Karpas-422 (cell line): ENCODE data around the gene STK4. TPM values are rescaled to one million over a fixed set of nuclear protein-coding genes. Genes with fewer than 3 reads are reported as not detected.

Experiments used
- DNase-seq: peaks from one replicate; pipeline ENCODE4 v3.0.0-alpha.2; 2015
- H2AFZ ChIP-seq: fragments of 200-600 bp; sonication (generic); 2 replicates; pipeline ENCODE4 v1.6.1; 2014; ENCODE audit warnings: antibody characterized with exemption, low read length, mixed read lengths
- H3K27ac ChIP-seq: fragments of 200-600 bp; sonication (generic); 2 replicates; pipeline ENCODE4 v1.5.1; 2014; ENCODE audit warnings: mild to moderate bottlenecking, low read length, moderate library complexity
- H3K27me3 ChIP-seq: fragments of 200-600 bp; sonication (generic); 2 replicates; pipeline ENCODE4 v1.6.1; 2014; ENCODE audit warnings: low read length, mixed read lengths
- H3K36me3 ChIP-seq: fragments of 200-600 bp; sonication (generic); 2 replicates; pipeline ENCODE4 v1.6.1; 2014; ENCODE audit warnings: low read length, mixed read lengths; ENCODE audit not compliant: insufficient read depth
- H3K4me1 ChIP-seq: fragments of 200-600 bp; sonication (generic); 2 replicates; pipeline ENCODE4 v1.6.1; 2014; ENCODE audit warnings: mild to moderate bottlenecking, low read length, mixed read lengths
- H3K4me2 ChIP-seq: fragments of 200-600 bp; sonication (generic); 2 replicates; pipeline ENCODE4 v1.6.1; 2014; ENCODE audit warnings: low read length, low read depth, mild to moderate bottlenecking; ENCODE audit not compliant: poor library complexity, severe bottlenecking
- H3K4me3 ChIP-seq: fragments of 200-600 bp; sonication (generic); 2 replicates; pipeline ENCODE4 v1.5.1; 2014; ENCODE audit warnings: mild to moderate bottlenecking, antibody characterized with exemption, low read length, mixed read lengths
- H3K79me2 ChIP-seq: fragments of 200-600 bp; sonication (generic); 2 replicates; pipeline ENCODE4 v1.6.1; 2014; ENCODE audit warnings: mild to moderate bottlenecking, low read length, mixed read lengths
- H3K9ac ChIP-seq: fragments of 200-600 bp; sonication (generic); 2 replicates; pipeline ENCODE4 v1.6.0; 2014; ENCODE audit warnings: low read length
- H3K9me2 ChIP-seq: fragments of 200-600 bp; sonication (generic), shearing (Covaris generic); replicated peaks from 2 replicates; pipeline ENCODE4 v1.6.0; 2014; ENCODE audit warnings: mild to moderate bottlenecking, low read length, moderate library complexity; ENCODE audit not compliant: insufficient read depth
- H3K9me3 ChIP-seq: fragments of 300-700, 200-600 bp; sonication (generic); 2 replicates; pipeline ENCODE4 v1.6.1; 2014; ENCODE audit warnings: low read length, mixed read lengths
- H4K20me1 ChIP-seq: fragments of 200-600 bp; sonication (generic); 2 replicates; pipeline ENCODE4 v1.6.1; 2014; ENCODE audit warnings: mild to moderate bottlenecking, antibody characterized with exemption, low read length, low read depth; ENCODE audit not compliant: insufficient read depth
- total RNA-seq: library from RNA; depleted of rRNA; stranded (reverse); fragments of >200 nt; shearing (Covaris generic); gene quantifications from 2 replicates; pipeline ENCODE4 v1.2.3, GENCODE V29; 2014; ENCODE audit warnings: low replicate concordance

STK4 gene
- total RNA-seq, 1 experiment from 2014 or later: 89.0 TPM

DNA sequence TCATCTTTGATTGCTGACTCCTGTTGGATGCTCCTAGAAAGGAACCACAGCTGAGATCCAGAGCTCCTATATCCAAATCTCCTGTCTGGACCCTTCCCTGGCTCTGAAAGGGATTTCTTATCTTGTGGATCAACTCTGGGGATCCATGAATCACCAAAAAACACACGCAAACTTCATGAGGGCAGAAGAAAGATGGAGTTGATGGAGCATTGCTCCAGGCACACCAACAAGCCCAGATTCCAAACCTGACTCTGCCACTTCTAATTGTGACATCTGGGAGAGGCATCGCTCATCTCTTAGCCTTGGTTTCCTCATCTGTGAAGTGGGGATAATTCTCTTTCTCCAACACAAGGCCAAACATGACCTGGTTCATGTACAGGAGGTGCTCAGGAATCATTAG, 127.9 kb downstream of the STK4 start:
- Histone ChIP-seq H3K4me2 (no peak overlapping the region), H3K9me3 (no peaks in the 10 kb centered on the region)

DNA sequence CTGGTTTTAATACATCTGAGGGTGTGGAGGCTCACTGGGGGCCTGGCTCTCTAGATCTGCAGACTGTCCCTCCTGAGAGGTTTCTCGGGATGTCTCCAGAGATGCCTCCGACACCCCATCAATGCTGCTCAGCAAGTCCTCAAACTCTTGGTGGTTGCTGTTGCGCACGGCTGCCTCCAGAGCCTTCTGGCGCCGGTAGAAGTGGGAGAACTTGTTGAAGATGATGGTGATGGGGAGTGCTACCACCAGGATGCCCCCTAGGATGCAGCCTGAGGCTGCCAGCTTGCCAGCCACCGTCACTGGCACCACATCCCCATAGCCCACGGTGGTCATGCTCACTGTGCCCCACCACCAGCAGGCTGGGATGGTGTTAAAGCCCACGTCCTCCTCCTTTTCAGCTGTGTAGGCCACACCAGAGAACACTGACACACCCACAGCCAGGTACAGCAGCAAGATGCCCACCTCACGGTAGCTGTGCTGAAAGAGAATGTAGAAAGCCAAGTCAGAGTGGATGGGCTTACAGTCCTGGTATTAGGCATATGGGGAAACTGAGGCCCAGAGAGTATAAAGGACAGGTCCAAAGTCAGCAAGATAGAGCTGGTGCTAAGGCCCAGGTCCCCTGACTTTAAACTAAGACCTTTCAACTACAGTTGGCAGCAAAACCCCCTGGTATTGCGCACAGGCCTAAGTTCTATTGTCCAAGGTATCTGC, 128.7 kb downstream of the STK4 start:
- Histone ChIP-seq H2AFZ (no peak overlapping the region), H3K36me3 (peaks cover 9% of the 10 kb centered on the region; the same call in 1 of the 2 replicates), H3K4me2 (no peak overlapping the region), H3K9me2 (no peaks in the 10 kb centered on the region), H3K4me1 (peaks cover 4% of the 10 kb centered on the region; the same call in 1 of the 2 replicates), H3K27me3 (no peaks in the 10 kb centered on the region), H3K9ac (no peak overlapping the region), H3K4me3 (no peak overlapping the region), H3K27ac (no peak overlapping the region), H3K9me3 (no peaks in the 10 kb centered on the region), H4K20me1 (no peaks in the 10 kb centered on the region), H3K79me2 (no peaks in the 10 kb centered on the region)
- no peak for DNase-seq

More for the DNA sequence above, 127.9 kb downstream of the STK4 start:
- Histone ChIP-seq H3K36me3 (peaks cover 16% of the 10 kb centered on the region; the same call in 1 of the 2 replicates), H3K79me2 (no peaks in the 10 kb centered on the region), H2AFZ (no peak overlapping the region), H3K27me3 (no peaks in the 10 kb centered on the region), H4K20me1 (no peaks in the 10 kb centered on the region), H3K9me2 (no peaks in the 10 kb centered on the region), H3K27ac (no peak overlapping the region), H3K4me1 (peaks cover 4% of the 10 kb centered on the region; the same call in 1 of the 2 replicates), H3K9ac (no peak overlapping the region), H3K4me3 (no peak overlapping the region)
- no peak for DNase-seq

DNA sequence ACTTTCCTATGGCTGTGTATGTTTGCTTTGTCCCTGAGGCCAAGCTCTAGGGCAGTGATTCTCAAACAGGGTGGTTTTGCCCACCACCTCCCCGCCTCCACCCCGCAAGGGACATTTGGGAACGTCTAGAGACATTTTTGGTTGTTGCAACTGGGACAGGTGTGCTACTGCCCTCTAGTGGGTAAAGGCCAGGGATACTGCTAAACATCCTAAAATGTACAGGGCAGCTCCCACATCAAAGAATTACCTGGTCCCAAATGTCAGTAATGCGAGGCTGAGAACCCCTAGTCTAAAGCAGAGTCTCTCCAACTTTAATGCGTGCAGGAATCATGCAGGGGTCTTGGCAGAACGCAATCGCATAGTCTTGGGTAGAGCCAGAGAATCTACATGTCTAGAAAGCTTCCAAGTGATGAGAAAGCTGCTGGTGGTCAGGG, 129.5 kb downstream of the STK4 start:
- H3K9me2 ChIP-seq: no peaks in the 10 kb centered on the region
- no peaks in the 10 kb centered on the region for H3K9me3 ChIP-seq
- no peak overlapping the region for H2AFZ ChIP-seq
- H3K4me1 ChIP-seq: peaks cover 4% of the 10 kb centered on the region; the same call in 1 of the 2 replicates
- no peaks in the 10 kb centered on the region for H4K20me1 ChIP-seq
- no peak overlapping the region for H3K27ac ChIP-seq
- H3K4me2 ChIP-seq: no peak overlapping the region
- no peaks in the 10 kb centered on the region for H3K79me2 ChIP-seq
- no peaks in the 10 kb centered on the region for H3K27me3 ChIP-seq
- H3K4me3 ChIP-seq: no peak overlapping the region
- H3K36me3 ChIP-seq: peaks cover under 1% of the 10 kb centered on the region; the same call in 1 of the 2 replicates
- H3K9ac ChIP-seq: no peak overlapping the region
- peak; percentile 86 for DNase-seq

DNA sequence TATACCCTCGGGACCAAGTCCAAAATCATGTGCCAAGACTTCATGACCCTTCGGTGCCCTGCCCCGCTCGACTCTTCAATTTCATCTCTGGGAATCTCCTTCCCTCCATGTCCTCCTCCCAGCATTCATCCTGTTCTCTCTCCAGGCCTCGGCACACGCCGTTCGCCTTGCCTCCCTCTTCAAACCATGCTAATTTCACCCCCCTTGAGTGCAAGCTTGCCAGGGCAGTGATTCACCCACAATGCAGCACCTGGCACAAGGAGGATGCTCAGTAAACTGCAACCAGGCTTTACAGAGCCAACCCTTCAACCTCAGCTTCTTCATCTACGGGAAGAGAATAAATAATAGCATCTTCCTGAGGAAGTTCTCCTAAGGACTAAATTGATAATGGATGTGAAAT, 130.5 kb downstream of the STK4 start:
- DNase-seq: no peak
- Histone ChIP-seq H3K27ac (no peak overlapping the region), H4K20me1 (no peaks in the 10 kb centered on the region), H3K36me3 (no peaks in the 10 kb centered on the region), H3K4me2 (no peak overlapping the region), H3K4me1 (peaks cover 4% of the 10 kb centered on the region; the same call in 1 of the 2 replicates), H3K9me2 (no peaks in the 10 kb centered on the region), H3K9ac (no peak overlapping the region), H3K27me3 (no peaks in the 10 kb centered on the region), H3K79me2 (no peaks in the 10 kb centered on the region), H3K4me3 (no peak overlapping the region), H3K9me3 (no peaks in the 10 kb centered on the region), H2AFZ (no peak overlapping the region)

DNA sequence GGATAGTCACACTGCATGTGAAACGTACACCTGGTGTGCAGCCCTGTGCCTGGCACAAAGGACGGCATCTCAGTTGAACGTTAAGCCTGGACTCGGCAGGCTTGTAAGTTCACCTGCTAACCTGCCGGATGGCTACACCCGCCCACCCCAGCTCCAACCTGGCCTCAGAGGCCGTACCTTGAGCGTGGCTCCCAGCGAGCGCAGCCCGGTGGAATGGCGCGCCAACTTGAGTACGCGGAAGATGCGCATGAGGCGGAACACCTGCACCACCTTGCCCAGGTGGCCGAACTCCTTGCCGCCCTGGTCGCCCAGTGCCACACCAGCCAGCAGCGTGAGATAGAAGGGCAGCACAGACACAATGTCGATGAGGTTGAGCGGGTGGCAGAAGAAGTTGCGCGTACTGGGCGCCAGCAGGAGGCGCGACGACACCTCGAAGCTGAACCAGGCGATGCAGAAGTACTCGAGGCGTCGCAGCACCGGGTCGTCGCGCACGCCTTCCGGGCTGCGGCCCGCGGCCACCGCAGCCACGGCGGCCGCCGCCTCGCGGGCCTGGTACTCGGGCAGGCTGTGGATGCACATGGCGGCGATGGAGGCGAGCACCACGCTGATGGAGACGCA, 131.3 kb downstream of the STK4 start:
- H3K36me3 ChIP-seq: no peaks in the 10 kb centered on the region
- H3K27me3 ChIP-seq: no peaks in the 10 kb centered on the region
- H3K79me2 ChIP-seq: no peaks in the 10 kb centered on the region
- H3K9me3 ChIP-seq: no peaks in the 10 kb centered on the region
- H3K9ac ChIP-seq: no peak overlapping the region
- no peak overlapping the region for H3K4me2 ChIP-seq
- no peak overlapping the region for H3K4me3 ChIP-seq
- DNase-seq: no peak
- no peak overlapping the region for H2AFZ ChIP-seq
- peaks cover 4% of the 10 kb centered on the region; the same call in 1 of the 2 replicates for H3K4me1 ChIP-seq
- H4K20me1 ChIP-seq: no peaks in the 10 kb centered on the region
- H3K9me2 ChIP-seq: no peaks in the 10 kb centered on the region
- H3K27ac ChIP-seq: no peak overlapping the region

DNA sequence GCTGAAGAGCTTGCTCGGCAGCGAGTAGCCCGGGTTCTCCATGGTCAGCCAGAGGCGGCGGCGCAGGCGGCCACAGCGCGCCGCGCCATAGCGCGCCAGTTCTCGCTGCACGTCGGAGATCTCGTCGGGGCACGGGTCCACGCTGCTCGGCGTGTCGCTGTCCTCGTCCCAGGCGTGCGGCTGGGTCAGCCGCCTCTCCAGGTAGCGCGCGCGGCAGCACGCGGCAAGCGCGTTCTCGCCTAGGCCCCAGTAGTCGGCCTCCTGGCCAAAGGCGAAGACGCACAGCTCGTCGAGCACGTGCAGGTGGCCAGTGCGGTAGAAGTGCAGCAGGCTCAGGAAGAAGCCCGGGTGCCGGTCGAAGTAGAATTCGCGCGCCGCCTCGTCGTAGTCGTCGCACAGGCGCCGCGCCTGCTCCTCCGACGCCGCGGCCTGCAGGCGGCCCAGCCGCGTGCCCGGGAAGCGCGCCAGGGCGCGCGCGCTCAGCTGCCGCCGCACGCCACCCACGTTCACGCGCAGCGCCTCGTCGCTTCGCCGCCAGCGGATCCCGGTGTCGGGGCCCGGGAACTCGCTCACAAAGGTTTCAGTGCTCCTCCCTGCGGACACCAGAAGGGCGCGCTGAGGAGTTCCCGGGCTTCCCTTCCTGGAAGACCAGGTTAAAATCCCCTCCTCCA, 131.9 kb downstream of the STK4 start:
- Histone ChIP-seq H3K9me3 (no peaks in the 10 kb centered on the region), H3K79me2 (no peaks in the 10 kb centered on the region), H3K36me3 (no peaks in the 10 kb centered on the region), H3K9me2 (no peaks in the 10 kb centered on the region), H2AFZ (no peak overlapping the region), H3K27ac (no peak overlapping the region), H3K9ac (no peak overlapping the region), H3K27me3 (no peaks in the 10 kb centered on the region), H3K4me1 (peaks cover 4% of the 10 kb centered on the region; the same call in 1 of the 2 replicates), H4K20me1 (no peaks in the 10 kb centered on the region), H3K4me3 (no peak overlapping the region), H3K4me2 (no peak overlapping the region)
- no peak for DNase-seq

DNA sequence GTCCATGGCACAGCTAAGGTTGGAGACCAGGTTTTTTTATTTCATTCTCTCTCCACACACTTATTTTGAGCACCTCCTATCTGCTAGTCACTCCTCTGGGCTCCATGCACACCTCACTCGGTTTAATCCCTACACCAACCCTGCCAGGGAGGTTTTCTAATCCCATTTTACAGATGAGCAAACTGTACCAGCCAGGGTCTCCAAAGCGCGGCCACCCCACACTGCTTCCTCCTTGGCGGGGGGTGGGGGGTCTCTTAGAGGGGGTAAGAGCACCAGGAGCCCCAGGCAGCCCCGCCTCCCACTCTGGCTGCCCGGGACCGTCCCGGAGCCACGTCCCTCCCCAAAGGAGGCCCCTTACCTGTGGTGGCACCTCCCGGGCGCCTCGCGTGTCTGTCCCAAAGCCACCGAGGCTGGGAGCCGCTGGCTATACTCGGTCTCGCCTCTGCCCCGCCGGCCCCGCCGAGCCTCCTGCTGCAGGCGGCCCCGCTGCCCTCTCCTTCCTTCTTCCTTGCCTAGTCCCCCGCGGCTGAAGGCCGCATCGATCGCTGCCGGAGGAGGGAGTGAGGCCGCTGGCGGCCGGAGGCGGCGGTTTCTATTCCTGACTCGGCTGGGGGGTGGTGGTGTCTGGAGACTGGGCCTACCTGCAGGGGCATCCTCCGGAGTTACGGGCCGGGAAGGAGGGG, 134.4 kb downstream of the STK4 start, which contains the start of gene KCNS1:
TSS of gene KCNS1 (minus strand) at position 565 of the 683 bp plus-strand sequence. CDS start 1,891 bp downstream, outside the sequence.
- H3K27me3 ChIP-seq: no peaks in the 10 kb centered on the region
- no peak within 1 kb of the TSS for H2AFZ ChIP-seq
- H3K36me3 ChIP-seq: no peaks in the 10 kb centered on the region
- H3K27ac ChIP-seq: no peak within 1 kb of the TSS
- H3K9me2 ChIP-seq: no peaks in the 10 kb centered on the region
- H3K9me3 ChIP-seq: no peaks in the 10 kb centered on the region
- H3K9ac ChIP-seq: no peak within 1 kb of the TSS
- H3K4me1 ChIP-seq: no peaks in the 10 kb centered on the region
- H4K20me1 ChIP-seq: no peaks in the 10 kb centered on the region
- no peak within 1 kb of the TSS for H3K4me3 ChIP-seq
- DNase-seq: no peak
- no peaks in the 10 kb centered on the region for H3K79me2 ChIP-seq
- H3K4me2 ChIP-seq: no peak within 1 kb of the TSS
